ENCODE measurements around the gene DSG1.
"Not testable (repeated sequence)": the region's sequence is repeated elsewhere in the genome, so short reads cannot be mapped to it uniquely, and the experiment has no call there.

Gene DSG1

GRCh38 chr18:31317860-31318259 is at the start of gene DSG1:
DSG1 (plus strand) TSS chr18:31318160; CDS start chr18:31318301, 141 bp downstream.
- no peak for DNase-seq

- DNase-seq = no peak
These were observed 49.0 kb upstream of the DSG1 start for GRCh38 chr18:31268985-31269406.

- DNase-seq = no peak
These were observed 48.4 kb upstream of the DSG1 start for GRCh38 chr18:31269566-31269965.

DNA sequence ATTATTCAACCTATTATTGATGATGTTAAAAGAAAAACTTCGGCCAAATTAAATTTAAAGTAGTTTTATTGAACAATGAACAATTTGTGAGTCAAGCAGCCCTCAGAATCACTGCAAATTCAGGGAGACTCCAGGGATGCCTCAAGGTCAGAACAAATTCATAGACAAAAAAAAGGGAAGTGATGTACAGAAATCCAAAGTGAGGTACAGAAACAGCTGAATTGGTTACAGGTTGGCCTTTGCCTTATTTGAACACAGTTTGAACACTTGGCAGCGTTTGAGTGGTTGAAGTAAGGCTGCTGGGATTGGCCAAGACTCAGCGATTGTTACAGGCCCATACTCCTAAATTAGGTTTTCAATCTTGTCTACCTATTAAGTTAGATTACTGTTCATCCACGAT is 47.4 kb upstream of the DSG1 start:
- DNase-seq = no peak

DNA sequence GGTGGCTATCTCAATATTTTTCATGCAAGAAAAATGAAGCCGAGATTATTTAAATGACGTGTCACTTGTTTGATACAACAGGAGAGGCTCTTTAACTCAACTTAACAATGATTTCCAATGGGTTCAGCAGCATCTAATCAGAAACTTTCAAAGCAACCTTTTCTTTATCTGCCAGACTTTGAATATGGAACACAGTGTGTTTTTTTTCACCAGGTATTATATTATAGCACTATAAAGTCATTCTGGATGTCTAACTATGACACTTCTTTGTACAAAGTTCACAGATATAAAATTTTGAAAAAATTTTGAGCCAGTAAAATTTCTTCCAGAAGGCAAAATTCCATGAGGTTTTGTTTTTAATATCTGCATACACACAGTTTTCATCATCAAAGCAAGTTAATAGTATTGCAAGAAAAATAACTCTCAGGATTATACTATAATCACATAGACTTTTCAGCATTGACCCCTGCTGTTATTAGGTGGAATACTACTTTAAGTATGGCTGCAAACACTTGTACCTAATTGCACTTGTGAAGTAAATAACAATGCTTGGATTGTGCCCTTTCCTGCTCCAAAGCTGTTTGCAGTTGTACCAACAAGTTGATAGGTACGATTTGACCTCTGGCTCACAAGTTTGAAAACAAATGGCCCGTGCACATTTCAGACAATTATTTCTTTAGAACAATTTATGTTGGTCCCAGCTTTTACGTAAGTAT is 44.0 kb upstream of the DSG1 start:
- DNase-seq = no peak

GRCh38 chr18:31274931-31275330 is 43.0 kb upstream of the DSG1 start:
- DNase-seq = no peak

DNA sequence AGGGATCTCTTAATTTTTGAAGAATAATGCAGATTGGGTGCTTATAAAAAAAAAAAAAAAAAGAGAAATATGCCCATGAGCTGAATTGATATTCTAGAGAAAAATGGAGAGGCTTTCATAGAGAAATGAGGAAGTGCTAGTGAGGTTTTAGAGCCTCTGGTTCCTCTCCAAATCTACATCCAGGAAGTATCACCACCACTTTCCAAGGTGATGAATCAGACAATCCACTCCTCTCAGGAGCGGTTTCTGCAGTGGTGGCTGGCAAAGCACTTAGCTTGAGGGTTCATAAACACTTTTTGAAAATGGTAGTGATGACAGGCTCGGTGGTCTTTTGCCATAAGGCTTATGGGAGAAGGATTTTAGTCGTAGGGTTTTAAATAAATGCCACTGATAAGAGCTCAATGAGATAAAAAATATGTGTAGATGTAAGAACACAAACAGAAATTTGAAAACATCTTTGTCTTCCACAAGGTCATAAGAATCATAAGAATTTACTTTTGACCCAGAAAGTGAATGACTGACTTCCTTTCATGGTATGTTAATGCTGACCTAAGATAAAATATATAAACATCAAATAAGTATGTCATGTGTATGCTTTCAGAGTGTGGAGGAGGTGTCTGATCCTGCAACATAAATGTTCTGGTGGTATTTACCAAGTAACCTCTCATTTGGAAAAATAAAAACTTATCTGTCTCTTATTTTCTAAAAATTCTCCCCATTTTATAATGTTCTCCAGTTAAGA is 42.1 kb upstream of the DSG1 start:
- no peak for DNase-seq

DNA sequence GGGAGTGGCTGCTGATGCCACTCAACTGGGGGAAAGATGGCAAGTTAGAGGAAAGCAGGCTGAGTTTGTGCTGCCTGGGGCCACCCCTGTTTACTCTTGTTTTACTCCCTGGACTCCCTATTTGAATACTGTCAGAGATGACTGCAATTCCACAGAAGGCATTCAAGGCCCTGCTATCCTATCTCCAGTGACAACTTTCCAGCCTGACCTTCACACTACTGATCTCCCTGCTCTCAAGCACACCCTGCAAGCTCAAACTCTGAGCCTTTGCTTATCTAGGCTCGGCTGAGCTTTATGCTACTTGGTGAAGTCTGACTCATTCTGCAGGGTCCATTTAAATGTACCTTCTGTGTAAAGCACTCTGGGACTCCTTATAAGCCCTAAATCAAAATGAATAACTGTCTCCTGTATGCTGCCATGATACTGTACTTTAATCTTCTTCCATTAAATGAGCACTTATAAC is 39.3 kb upstream of the DSG1 start:
- DNase-seq = no peak

GRCh38 chr18:31280502-31280901 is 37.5 kb upstream of the DSG1 start:
- DNase-seq = no peak

DNA sequence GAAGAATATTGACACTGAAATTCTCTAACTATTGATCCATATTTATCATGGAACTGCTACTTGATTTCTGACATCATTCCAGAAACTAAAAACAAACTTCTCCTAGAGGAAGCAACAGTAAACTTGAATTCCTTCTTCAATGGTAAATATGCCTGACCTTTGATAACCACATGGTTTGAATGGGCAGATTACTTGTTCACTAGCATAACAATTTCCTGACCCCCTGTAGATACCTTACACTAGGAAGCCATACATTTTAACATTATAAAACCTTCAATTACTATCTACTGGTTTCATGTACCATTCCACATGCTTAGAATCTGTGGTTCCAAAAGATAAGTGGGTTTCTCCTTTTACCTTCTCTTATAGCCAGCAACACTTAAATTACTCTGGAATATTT is 36.5 kb upstream of the DSG1 start:
- no peak for DNase-seq

DNA sequence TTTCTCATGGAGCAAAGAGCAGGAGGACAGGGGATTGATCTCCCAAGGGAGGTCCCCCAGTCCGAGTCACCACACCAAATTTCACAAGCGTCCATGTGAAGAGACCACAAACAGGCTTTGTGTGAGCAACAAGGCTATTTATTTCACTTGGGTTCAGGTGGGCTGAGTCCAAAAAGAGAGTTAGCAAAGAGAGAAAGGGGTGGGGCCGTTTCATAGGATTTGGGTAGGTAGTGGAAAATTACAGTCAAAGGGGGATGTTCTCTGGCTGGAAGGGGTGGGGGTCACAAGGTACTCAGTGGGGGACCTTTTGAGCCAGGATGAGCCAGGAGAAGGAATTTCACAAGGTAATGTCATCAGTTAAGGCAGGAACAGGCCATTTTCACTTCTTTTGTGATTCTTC is 28.5 kb upstream of the DSG1 start:
- DNase-seq = not testable (repeated sequence)

GRCh38 chr18:31291688-31292087 is 26.3 kb upstream of the DSG1 start:
- DNase-seq = no peak

DNA sequence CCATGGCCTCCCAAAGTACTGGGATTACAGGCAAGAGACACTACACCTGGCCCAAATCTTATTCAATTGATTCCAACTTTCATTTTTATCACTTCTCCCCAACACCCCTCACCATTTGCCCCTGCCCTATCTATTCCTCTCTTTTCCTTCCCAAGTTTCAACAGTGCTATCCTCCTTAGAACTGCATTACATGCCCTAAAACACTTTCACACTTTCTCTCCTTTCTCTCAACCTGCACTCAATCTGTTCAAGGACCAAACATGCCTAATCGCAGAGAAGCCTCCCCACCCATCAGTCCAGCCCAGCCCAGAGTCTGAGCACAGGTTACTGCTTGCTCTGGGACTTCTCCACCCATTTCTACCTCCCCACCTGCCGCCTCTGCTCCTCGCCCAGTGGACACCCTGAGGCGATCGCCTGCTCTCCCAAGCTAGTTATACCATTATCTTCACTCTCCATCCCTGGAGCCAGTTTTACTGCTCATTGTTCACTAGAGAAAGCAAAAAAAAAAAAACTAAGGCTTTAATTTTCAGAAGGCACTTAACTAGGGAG is 23.7 kb upstream of the DSG1 start:
- no peak for DNase-seq

DNA sequence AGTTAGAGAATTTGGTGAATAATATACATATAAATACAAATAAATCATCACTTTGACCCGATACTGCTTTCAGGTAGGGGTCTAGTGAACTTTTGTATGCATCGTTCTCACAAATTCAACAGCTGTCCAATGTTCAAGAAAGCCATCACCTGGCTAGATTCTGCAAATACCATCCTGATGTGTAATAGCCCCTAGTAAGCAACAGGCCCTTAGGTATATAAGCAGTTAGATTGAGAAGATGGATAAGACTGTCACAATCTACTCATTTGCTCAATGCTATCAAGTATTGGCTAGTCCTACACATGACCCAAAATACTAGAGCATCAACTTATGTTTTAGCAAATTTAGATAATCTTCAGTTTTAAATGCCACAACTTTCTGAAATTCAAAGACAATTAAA is 20.7 kb upstream of the DSG1 start:
- DNase-seq = no peak

DNA sequence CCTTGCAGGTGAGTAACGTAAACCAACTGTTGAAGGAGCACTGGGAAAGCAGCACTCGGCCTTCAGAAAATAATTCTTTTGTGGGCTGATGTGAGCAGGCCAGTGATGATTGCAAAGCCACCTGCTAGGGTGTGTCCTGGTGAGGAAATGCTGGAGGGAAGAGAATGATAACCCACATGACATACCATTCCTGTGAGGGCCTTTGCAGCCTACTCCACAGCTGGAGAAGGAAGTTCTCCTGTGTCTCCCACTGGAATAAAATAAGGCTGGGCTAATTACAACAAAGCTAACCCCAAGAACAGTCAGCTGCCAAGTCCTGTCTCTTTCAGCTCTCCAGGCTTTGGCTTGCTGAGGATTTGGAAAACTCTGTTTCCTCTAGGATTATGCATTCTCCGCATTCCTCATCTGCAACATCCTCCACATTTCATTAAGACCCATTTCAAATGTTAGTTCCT is 16.7 kb upstream of the DSG1 start:
- no peak for DNase-seq

GRCh38 chr18:31302991-31303390 is 15.0 kb upstream of the DSG1 start:
- no peak for DNase-seq

GRCh38 chr18:31303771-31304170 is 14.2 kb upstream of the DSG1 start:
- no peak for DNase-seq

GRCh38 chr18:31309115-31309514 is 8.8 kb upstream of the DSG1 start:
- DNase-seq = no peak

- DNase-seq = no peak
These were observed 986 bp upstream of the DSG1 start for GRCh38 chr18:31316974-31317373.

GRCh38 chr18:31321719-31322118 is 3.8 kb downstream of the DSG1 start:
- no peak for DNase-seq

- DNase-seq = peak; percentile 0
These were observed 7.1 kb downstream of the DSG1 start for GRCh38 chr18:31325051-31325450.

DNA sequence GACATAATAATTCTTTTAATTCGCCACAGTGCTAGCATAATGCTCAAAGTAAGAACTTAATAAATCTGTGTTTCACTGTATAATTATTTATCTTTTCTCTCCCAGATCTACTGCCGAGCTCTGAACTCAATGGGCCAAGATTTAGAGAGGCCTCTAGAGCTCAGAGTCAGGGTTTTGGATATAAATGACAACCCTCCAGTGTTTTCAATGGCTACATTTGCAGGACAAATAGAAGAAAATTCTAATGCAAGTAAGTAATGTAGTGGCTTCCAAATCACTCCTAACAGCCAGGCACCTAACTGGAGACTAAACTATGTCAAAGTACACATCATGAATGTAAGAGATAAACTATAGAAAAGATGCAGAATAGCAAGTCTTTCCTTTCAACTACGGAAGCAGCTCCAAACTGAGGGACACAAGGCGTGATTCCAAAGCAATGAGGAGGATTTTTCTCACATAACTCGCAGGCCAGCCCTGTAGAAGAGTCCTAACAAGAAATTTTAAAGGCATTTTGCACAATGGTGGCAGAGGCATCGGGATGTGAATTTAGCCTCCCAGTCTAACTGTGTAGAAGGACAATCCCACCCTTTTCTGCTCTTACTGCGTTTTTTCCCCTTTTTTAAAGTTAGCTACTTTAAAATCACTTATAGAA is 12.0 kb downstream of the DSG1 start:
- no peak for DNase-seq

DNA sequence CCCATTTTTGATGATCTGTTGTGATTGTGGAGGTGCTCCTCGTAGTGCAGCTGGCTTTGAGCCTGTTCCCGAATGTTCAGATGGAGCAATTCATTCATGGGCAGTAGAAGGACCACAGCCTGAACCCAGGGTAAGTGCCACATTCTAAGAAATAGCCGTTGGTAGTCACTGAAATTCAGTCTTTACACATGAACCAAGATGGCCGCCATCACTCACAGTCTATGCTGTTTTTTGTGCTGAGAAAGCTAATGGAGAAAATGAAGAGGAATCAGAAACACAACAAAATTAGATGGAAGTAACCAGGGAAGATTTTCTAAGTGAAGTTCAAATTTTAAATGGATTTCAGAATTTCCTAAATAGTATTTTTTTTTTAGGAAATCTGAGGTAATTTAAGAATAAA is 25.5 kb downstream of the DSG1 start:
- no peak for DNase-seq

- not testable (repeated sequence) for DNase-seq
These were observed 35.4 kb downstream of the DSG1 start for GRCh38 chr18:31353336-31353735.
